ENCODE results near the gene TOR1AIP2. TPM values are rescaled to one million over a fixed set of nuclear protein-coding genes. Genes with fewer than 3 reads are reported as not detected.

The TOR1AIP2 gene
- total and polyA plus RNA-seq, 2 of the 8 experiments (the other 6 are each of a cell fraction or from before 2014, with no cell fraction given) = 12.1 to 75.2 TPM

GRCh38 chr1:179817056-179817455, 60.5 kb downstream of the TOR1AIP2 start (continued):
- no peak for TF ChIP-seq CHD7 (IDR thresholded peaks at IDR 0.05; ENCODE audit: insufficient replicate concordance, low read length)
- no peak for TF ChIP-seq BCL11A (IDR thresholded peaks at IDR 0.05; ENCODE audit: low read depth in 2 of 2, low read length in 2 of 2)
- TF ChIP-seq KDM4A (IDR thresholded peaks at IDR 0.05; ENCODE audit: low read depth, low read length, severe bottlenecking) = no peak
- TF ChIP-seq BACH1 (IDR thresholded peaks at IDR 0.05; ENCODE audit: low read length) = no peak
- no peak for TF ChIP-seq ASH2L (IDR thresholded peaks at IDR 0.05; ENCODE audit: low read length)
- no peak for TF ChIP-seq CREB1 (IDR thresholded peaks at IDR 0.05)

All from H1 (cell line).